Trophoblast cell (in vitro differentiated cells and primary cell): ENCODE results near the gene ZMAT5.

ENCODE experiments used
- DNase-seq, 2 donors: peaks; one replicate each; pipeline ENCODE4 v3.0.0-alpha.2; 2016
- H2AFZ ChIP-seq: 2 replicates; pipeline ENCODE4 v1.6.1; 2013; ENCODE audit warnings: low read length, moderate library complexity, mild to moderate bottlenecking; ENCODE audit not compliant: insufficient read depth, poor library complexity
- H2AK5ac ChIP-seq: 2 replicates; pipeline ENCODE4 v1.6.1; 2013; ENCODE audit warnings: mild to moderate bottlenecking, low read length
- H2BK120ac ChIP-seq: 2 replicates; pipeline ENCODE4 v1.6.1; 2013; ENCODE audit warnings: low read length, mild to moderate bottlenecking, moderate library complexity; ENCODE audit not compliant: insufficient read depth, poor library complexity
- H2BK12ac ChIP-seq: 2 replicates; pipeline ENCODE4 v1.6.1; 2013; ENCODE audit warnings: mild to moderate bottlenecking, low read length, moderate library complexity
- H2BK5ac ChIP-seq: 2 replicates; pipeline ENCODE4 v1.6.1; 2013; ENCODE audit warnings: low read length, low read depth, moderate library complexity, mild to moderate bottlenecking; ENCODE audit not compliant: poor library complexity
- H3K14ac ChIP-seq: 2 replicates; pipeline ENCODE4 v1.6.1; 2013; ENCODE audit warnings: mild to moderate bottlenecking, low read length
- H3K18ac ChIP-seq: 2 replicates; pipeline ENCODE4 v1.6.1; 2013; ENCODE audit warnings: mild to moderate bottlenecking, low read length
- H3K23ac ChIP-seq: 2 replicates; pipeline ENCODE4 v1.6.1; 2013; ENCODE audit warnings: low read length
- H3K27ac ChIP-seq: 2 replicates; pipeline ENCODE4 v1.5.1; 2013; ENCODE audit warnings: low read depth, mild to moderate bottlenecking, inconsistent platforms, low read length, moderate library complexity
- H3K27me3 ChIP-seq: 2 replicates; pipeline ENCODE4 v1.6.1; 2013; ENCODE audit warnings: inconsistent platforms, mild to moderate bottlenecking, low read length, moderate library complexity; ENCODE audit not compliant: insufficient read depth
- H3K36me3 ChIP-seq, 2 experiments: 1 replicate in 1 of 2; 2 replicates in 1 of 2; pipeline ENCODE4 v1.6.1; 2013; ENCODE audit warnings: low read length in 2 of 2, mild to moderate bottlenecking in 2 of 2, moderate library complexity in 1 of 2; ENCODE audit not compliant: insufficient read depth in 2 of 2, control insufficient read depth in 1 of 2
- H3K4ac ChIP-seq: 2 replicates; pipeline ENCODE4 v1.6.1; 2013; ENCODE audit warnings: low read depth, mild to moderate bottlenecking, low read length, moderate library complexity
- H3K4me1 ChIP-seq, 2 experiments: 1 replicate in 1 of 2; 2 replicates in 1 of 2; pipeline ENCODE4 v1.6.1; 2013; ENCODE audit warnings: low read length in 2 of 2, mild to moderate bottlenecking in 2 of 2, moderate library complexity in 1 of 2; ENCODE audit not compliant: insufficient read depth in 2 of 2, control insufficient read depth in 1 of 2
- H3K4me2 ChIP-seq: 2 replicates; pipeline ENCODE4 v1.6.1; 2013; ENCODE audit warnings: inconsistent platforms, mild to moderate bottlenecking, low read length, moderate library complexity
- H3K4me3 ChIP-seq: 2 replicates; pipeline ENCODE4 v1.5.1; 2013; ENCODE audit warnings: mild to moderate bottlenecking, low read depth, low read length, inconsistent platforms
- H3K79me1 ChIP-seq: one replicate; pipeline ENCODE4 v1.6.1; 2013; ENCODE audit warnings: low read length
- H3K79me2 ChIP-seq: 2 replicates; pipeline ENCODE4 v1.6.1; 2013; ENCODE audit warnings: low read length, mild to moderate bottlenecking; ENCODE audit not compliant: control insufficient read depth, insufficient read depth, poor library complexity
- H3K9ac ChIP-seq: 2 replicates; pipeline ENCODE4 v1.6.1; 2013; ENCODE audit warnings: mild to moderate bottlenecking, low read length
- H3K9me3 ChIP-seq: 2 replicates; pipeline ENCODE4 v1.6.1; 2013; ENCODE audit warnings: low read depth, mild to moderate bottlenecking, control low read depth, inconsistent platforms, low read length; ENCODE audit not compliant: insufficient read depth
- H4K12ac ChIP-seq: 2 replicates; pipeline ENCODE4 v1.6.1; 2013; ENCODE audit warnings: low read depth, mild to moderate bottlenecking, low read length, moderate library complexity
- H4K8ac ChIP-seq: 2 replicates; pipeline ENCODE4 v1.6.1; 2013; ENCODE audit warnings: low read depth, mild to moderate bottlenecking, low read length, moderate library complexity
- H4K91ac ChIP-seq: one replicate; pipeline ENCODE4 v1.6.1; 2013; ENCODE audit warnings: low read depth, mild to moderate bottlenecking, low read length, moderate library complexity
- WGBS: extraction: QIAGEN DNeasy Blood & Tissue Kit; methylation state at CpG from one replicate; pipeline ENCODE4 v1.1.7; 2013; ENCODE audit warnings: missing lambda C conversion rate; ENCODE audit not compliant: insufficient read length, insufficient coverage; ENCODE audit errors: extremely low coverage; 5-methylcytosine and 5-hydroxymethylcytosine counted together

ZMAT5 gene

GRCh38 chr22:29738118-29738815 lies 28.5 kb downstream of the ZMAT5 start:
- no peak overlapping the region for H3K18ac ChIP-seq
- no peak overlapping the region for H3K14ac ChIP-seq
- peaks cover 0 to 5% of the 10 kb centered on the region in 2 experiments for H3K36me3 ChIP-seq
- no peak overlapping the region for H2BK5ac ChIP-seq
- no peak overlapping the region for H3K4ac ChIP-seq
- H3K4me1 ChIP-seq = no peaks in the 10 kb centered on the region
- no peak for DNase-seq
- H4K91ac ChIP-seq = no peak overlapping the region
- H3K27me3 ChIP-seq = no peaks in the 10 kb centered on the region
- H2BK120ac ChIP-seq = no peak overlapping the region
- H3K9me3 ChIP-seq = peaks cover 4% of the 10 kb centered on the region
- no peak overlapping the region for H2BK12ac ChIP-seq
- no peak overlapping the region for H2AK5ac ChIP-seq
- no peak overlapping the region for H4K8ac ChIP-seq
- no peak overlapping the region for H4K12ac ChIP-seq
- no peak overlapping the region for H3K27ac ChIP-seq
- H3K79me1 ChIP-seq = no peaks in the 10 kb centered on the region
- H3K4me2 ChIP-seq = no peak overlapping the region
- no peak overlapping the region for H2AFZ ChIP-seq
- H3K79me2 ChIP-seq = no peaks in the 10 kb centered on the region
- no peak overlapping the region for H3K4me3 ChIP-seq
- no peak overlapping the region for H3K23ac ChIP-seq
- no CpG with 5 or more reads among the region's 15 CpGs for WGBS
- no peak overlapping the region for H3K9ac ChIP-seq

GRCh38 chr22:29737251-29738117 lies 29.3 kb downstream of the ZMAT5 start:
- H3K18ac ChIP-seq = no peak overlapping the region
- H3K23ac ChIP-seq = no peak overlapping the region
- no peak overlapping the region for H4K91ac ChIP-seq
- no peak overlapping the region for H3K27ac ChIP-seq
- no peak overlapping the region for H2BK5ac ChIP-seq
- peaks cover 0 to 5% of the 10 kb centered on the region in 2 experiments for H3K36me3 ChIP-seq
- no peak overlapping the region for H4K8ac ChIP-seq
- H3K27me3 ChIP-seq = no peaks in the 10 kb centered on the region
- H4K12ac ChIP-seq = no peak overlapping the region
- H3K9ac ChIP-seq = no peak overlapping the region
- no peak overlapping the region for H2AK5ac ChIP-seq
- H3K4me2 ChIP-seq = no peak overlapping the region
- peaks cover 4% of the 10 kb centered on the region for H3K9me3 ChIP-seq
- no peak overlapping the region for H3K14ac ChIP-seq
- H2AFZ ChIP-seq = no peak overlapping the region
- H3K79me1 ChIP-seq = no peaks in the 10 kb centered on the region
- H2BK12ac ChIP-seq = no peak overlapping the region
- peak overlapping the region; percentile 29 for H3K4me3 ChIP-seq
- no peak overlapping the region for H3K4ac ChIP-seq
- peak; percentile 9 to 26 for DNase-seq
- no peaks in the 10 kb centered on the region for H3K4me1 ChIP-seq
- no peak overlapping the region for H2BK120ac ChIP-seq
- no peaks in the 10 kb centered on the region for H3K79me2 ChIP-seq
- WGBS = no CpG with 5 or more reads among the region's 22 CpGs

- no peak overlapping the region for H3K4ac ChIP-seq
- H3K27me3 ChIP-seq = no peaks in the 10 kb centered on the region
- no peak overlapping the region for H3K14ac ChIP-seq
- no peak overlapping the region for H4K12ac ChIP-seq
- H3K79me1 ChIP-seq = no peaks in the 10 kb centered on the region
- H4K91ac ChIP-seq = no peak overlapping the region
- no peak overlapping the region for H2BK5ac ChIP-seq
- no peak overlapping the region for H2BK120ac ChIP-seq
- H3K4me1 ChIP-seq = no peaks in the 10 kb centered on the region
- no peak overlapping the region for H4K8ac ChIP-seq
- H3K9ac ChIP-seq = no peak overlapping the region
- no peak overlapping the region for H2AFZ ChIP-seq
- no peak overlapping the region for H3K23ac ChIP-seq
- no peak overlapping the region for H3K27ac ChIP-seq
- no peaks in the 10 kb centered on the region for H3K79me2 ChIP-seq
- peaks cover 0 to 5% of the 10 kb centered on the region in 2 experiments for H3K36me3 ChIP-seq
- no CpG with 5 or more reads among the region's 1 CpG for WGBS
- H3K18ac ChIP-seq = no peak overlapping the region
- no peak overlapping the region for H2AK5ac ChIP-seq
- H3K4me2 ChIP-seq = no peak overlapping the region
- H2BK12ac ChIP-seq = no peak overlapping the region
- H3K9me3 ChIP-seq = peaks cover 4% of the 10 kb centered on the region
- DNase-seq = no peak
- no peak overlapping the region for H3K4me3 ChIP-seq
Observed at GRCh38 chr22:29735416-29735815, 31.4 kb downstream of the ZMAT5 start.

- Histone ChIP-seq H3K79me1 (no peaks in the 10 kb centered on the region), H3K23ac (no peak overlapping the region), H3K9ac (no peak overlapping the region), H2BK5ac (no peak overlapping the region), H2BK12ac (no peak overlapping the region), H3K4me2 (no peak overlapping the region), H3K4me1 (no peaks in the 10 kb centered on the region), H3K4me3 (no peak overlapping the region), H3K36me3 (peaks cover 0 to 2% of the 10 kb centered on the region in 2 experiments), H3K18ac (no peak overlapping the region), H4K8ac (no peak overlapping the region), H4K12ac (no peak overlapping the region), H2AK5ac (no peak overlapping the region), H2BK120ac (no peak overlapping the region), H3K79me2 (no peaks in the 10 kb centered on the region), H3K4ac (no peak overlapping the region), H2AFZ (no peak overlapping the region), H4K91ac (no peak overlapping the region), H3K9me3 (peaks cover 4% of the 10 kb centered on the region), H3K14ac (no peak overlapping the region), H3K27ac (no peak overlapping the region), H3K27me3 (no peaks in the 10 kb centered on the region)
- no CpG with 5 or more reads among the region's 9 CpGs for WGBS
- no peak for DNase-seq
Observed at GRCh38 chr22:29734838-29735237, 32.0 kb downstream of the ZMAT5 start.
